ENCODE measurements around the gene CUX1. TPM values are rescaled to one million over a fixed set of nuclear protein-coding genes. Genes with fewer than 3 reads are reported as not detected.

Gene CUX1
- total and polyA plus RNA-seq, 2 donors (not counting 1 experiment from before 2014, with no cell fraction given): 10.8 to 86.5 TPM

DNA sequence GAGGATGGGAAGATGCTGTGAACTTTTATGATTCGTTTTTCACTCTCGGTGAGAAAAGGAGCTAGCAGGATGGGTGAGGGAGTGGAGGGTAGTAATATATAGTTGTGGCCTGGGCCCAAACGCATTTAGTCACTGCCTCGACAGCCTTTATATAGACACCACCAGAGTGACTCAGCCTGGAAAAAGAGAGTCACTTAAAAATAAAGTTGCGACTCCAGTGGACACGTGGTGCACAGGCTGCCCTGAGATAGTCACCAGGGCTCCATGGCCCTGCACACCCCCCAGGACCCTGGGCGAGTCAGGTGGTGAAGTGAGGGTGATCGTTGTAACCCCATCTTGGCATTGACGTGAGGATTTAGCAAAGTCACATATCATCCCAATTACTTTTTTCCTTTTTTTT lies 106.7 kb downstream of the CUX1 start:
- Histone ChIP-seq H3K4me2 (replicated peaks; ENCODE audit: low read depth, low read length, poor library complexity, severe bottlenecking) (no peak overlapping the region), H3K27ac (ENCODE audit: low read length in 2 of 2) (no peak overlapping the region), H3K9ac (ENCODE audit: low read length) (no peak overlapping the region), H3K36me3 (replicated peaks in 1 of 2; ENCODE audit: control extremely low read depth in 1 of 2, control insufficient read depth in 1 of 2, extremely low read depth in 1 of 2, insufficient read depth in 2 of 2, low read length in 1 of 2) (peaks cover 0 to 4% of the 10 kb centered on the region in 2 experiments), H3K9me3 (ENCODE audit: control extremely low read depth in 1 of 3, control insufficient read depth in 2 of 3, insufficient read depth in 1 of 3, low read length in 2 of 3) (no peaks in the 10 kb centered on the region), H3K4me3 (ENCODE audit: control extremely low read depth in 1 of 5, extremely low read depth in 1 of 5, insufficient read depth in 1 of 5, low read depth in 2 of 5, low read length in 4 of 5) (no peak overlapping the region), H3K79me2 (ENCODE audit: control insufficient read depth, insufficient read depth, low read length) (peaks cover 64% of the 10 kb centered on the region), H3K4me1 (ENCODE audit: control insufficient read depth in 2 of 2, insufficient read depth in 2 of 2, low read length in 2 of 2) (no peaks in the 10 kb centered on the region), H2AFZ (ENCODE audit: insufficient read depth, low read depth, low read length, poor library complexity, severe bottlenecking) (no peak overlapping the region), H3K27me3 (replicated peaks in 1 of 4; ENCODE audit: control extremely low read depth in 1 of 4, control insufficient read depth in 3 of 4, insufficient read depth in 4 of 4, low read length in 3 of 4) (no peaks in the 10 kb centered on the region), H4K20me1 (ENCODE audit: control insufficient read depth, insufficient read depth, low read length, poor library complexity, severe bottlenecking) (peaks cover 37% of the 10 kb centered on the region)
- Mint-ChIP-seq H3K9me3 (ENCODE audit: insufficient read depth) (no peaks in the 10 kb centered on the region), H3K4me3 (no peak overlapping the region), H3K27ac (no peak overlapping the region), H3K4me1 (peaks cover 3% of the 10 kb centered on the region), H3K27me3 (no peaks in the 10 kb centered on the region)
- ChIA-PET POLR2A (no interaction called here), CTCF (no interaction called here)
- TF ChIP-seq, protein P1, sequence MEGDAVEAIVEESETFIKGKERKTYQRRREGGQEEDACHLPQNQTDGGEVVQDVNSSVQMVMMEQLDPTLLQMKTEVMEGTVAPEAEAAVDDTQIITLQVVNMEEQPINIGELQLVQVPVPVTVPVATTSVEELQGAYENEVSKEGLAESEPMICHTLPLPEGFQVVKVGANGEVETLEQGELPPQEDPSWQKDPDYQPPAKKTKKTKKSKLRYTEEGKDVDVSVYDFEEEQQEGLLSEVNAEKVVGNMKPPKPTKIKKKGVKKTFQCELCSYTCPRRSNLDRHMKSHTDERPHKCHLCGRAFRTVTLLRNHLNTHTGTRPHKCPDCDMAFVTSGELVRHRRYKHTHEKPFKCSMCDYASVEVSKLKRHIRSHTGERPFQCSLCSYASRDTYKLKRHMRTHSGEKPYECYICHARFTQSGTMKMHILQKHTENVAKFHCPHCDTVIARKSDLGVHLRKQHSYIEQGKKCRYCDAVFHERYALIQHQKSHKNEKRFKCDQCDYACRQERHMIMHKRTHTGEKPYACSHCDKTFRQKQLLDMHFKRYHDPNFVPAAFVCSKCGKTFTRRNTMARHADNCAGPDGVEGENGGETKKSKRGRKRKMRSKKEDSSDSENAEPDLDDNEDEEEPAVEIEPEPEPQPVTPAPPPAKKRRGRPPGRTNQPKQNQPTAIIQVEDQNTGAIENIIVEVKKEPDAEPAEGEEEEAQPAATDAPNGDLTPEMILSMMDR (IDR thresholded peaks at IDR 0.05): no peak
- no peak for TF ChIP-seq EZH2 (IDR thresholded peaks at IDR 0.05; ENCODE audit: borderline replicate concordance, insufficient read depth, low read depth, low read length, poor library complexity, severe bottlenecking)
- WGBS (ENCODE audit: insufficient coverage): 90% methylated on average over 5 of the region's 9 CpGs
- DNase-seq (no peak), ATAC-seq (ENCODE audit: low read depth) (no peak)
- intact Hi-C loops (cut with micrococcal nuclease): no loop called here

DNA sequence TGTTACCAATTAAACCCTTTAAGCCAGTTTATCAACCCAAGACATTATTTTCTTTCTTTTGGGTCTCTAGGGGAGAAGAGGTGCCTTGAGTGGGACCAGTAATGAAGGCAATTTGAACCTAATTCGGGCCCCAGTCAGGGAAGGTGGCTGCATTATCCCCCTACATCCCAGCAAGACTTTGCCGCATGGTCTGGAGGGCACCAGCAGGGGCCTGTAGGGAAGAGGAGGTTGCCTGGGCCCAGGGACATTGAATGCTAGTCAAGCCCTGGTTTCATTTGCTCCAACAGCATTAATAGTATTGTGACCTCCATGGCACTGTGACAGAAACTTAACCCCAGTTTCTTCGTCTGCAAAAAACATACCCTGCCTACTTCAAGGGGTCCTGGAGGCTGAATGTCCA lies 108.8 kb downstream of the CUX1 start:
- Histone ChIP-seq H3K36me3 (replicated peaks in 1 of 2; ENCODE audit: control extremely low read depth in 1 of 2, control insufficient read depth in 1 of 2, extremely low read depth in 1 of 2, insufficient read depth in 2 of 2, low read length in 1 of 2) (peaks cover 0 to 4% of the 10 kb centered on the region in 2 experiments), H3K9ac (ENCODE audit: low read length) (no peak overlapping the region), H4K20me1 (ENCODE audit: control insufficient read depth, insufficient read depth, low read length, poor library complexity, severe bottlenecking) (peaks cover 37% of the 10 kb centered on the region), H3K27ac (ENCODE audit: low read length in 2 of 2) (no peak overlapping the region), H3K27me3 (replicated peaks in 1 of 4; ENCODE audit: control extremely low read depth in 1 of 4, control insufficient read depth in 3 of 4, insufficient read depth in 4 of 4, low read length in 3 of 4) (no peaks in the 10 kb centered on the region), H3K4me1 (ENCODE audit: control insufficient read depth in 2 of 2, insufficient read depth in 2 of 2, low read length in 2 of 2) (no peaks in the 10 kb centered on the region), H3K9me3 (ENCODE audit: control extremely low read depth in 1 of 3, control insufficient read depth in 2 of 3, insufficient read depth in 1 of 3, low read length in 2 of 3) (peaks cover 0 to 2% (median 0%) of the 10 kb centered on the region in 3 donors), H3K79me2 (ENCODE audit: control insufficient read depth, insufficient read depth, low read length) (peaks cover 66% of the 10 kb centered on the region), H2AFZ (ENCODE audit: insufficient read depth, low read depth, low read length, poor library complexity, severe bottlenecking) (no peak overlapping the region), H3K4me3 (ENCODE audit: control extremely low read depth in 1 of 5, extremely low read depth in 1 of 5, insufficient read depth in 1 of 5, low read depth in 2 of 5, low read length in 4 of 5) (no peak overlapping the region), H3K4me2 (replicated peaks; ENCODE audit: low read depth, low read length, poor library complexity, severe bottlenecking) (no peak overlapping the region)
- H3K27ac Mint-ChIP-seq: no peak overlapping the region
- no peak for DNase-seq
- ATAC-seq (ENCODE audit: low read depth): no peak
- H3K4me1 Mint-ChIP-seq: peaks cover 3% of the 10 kb centered on the region
- H3K9me3 Mint-ChIP-seq (ENCODE audit: insufficient read depth): peaks cover 3% of the 10 kb centered on the region
- TF ChIP-seq, protein P1 (IDR thresholded peaks at IDR 0.05): no peak
- no peak for TF ChIP-seq EZH2 (IDR thresholded peaks at IDR 0.05; ENCODE audit: borderline replicate concordance, insufficient read depth, low read depth, low read length, poor library complexity, severe bottlenecking)
- no peaks in the 10 kb centered on the region for H3K27me3 Mint-ChIP-seq
- intact Hi-C loops (cut with micrococcal nuclease): no loop called here
- WGBS (ENCODE audit: insufficient coverage): 100% methylated on average over 1 of the region's 3 CpGs
- no peak overlapping the region for H3K4me3 Mint-ChIP-seq
- CTCF ChIA-PET: no interaction called here
- POLR2A ChIA-PET: no interaction called here
